Hepatocyte (in vitro differentiated cells): ENCODE results near the gene ARHGAP31.

Experiments
- CTCF ChIP-seq: fragments of 200-600 bp; sonication (generic); IDR thresholded peaks from 2 replicates; pipeline ENCODE4 v1.5.1; 2016; ENCODE audit warnings: antibody characterized with exemption, mild to moderate bottlenecking; ENCODE audit not compliant: poor library complexity
- EZH2 ChIP-seq: fragments of 200-600 bp; sonication (generic); IDR thresholded peaks from 2 replicates; pipeline ENCODE4 v1.6.1; 2016; ENCODE audit warnings: antibody characterized with exemption, mild to moderate bottlenecking, borderline replicate concordance

GRCh38 chr3:119362940-119363725 lies 69.0 kb downstream of the ARHGAP31 start:
- TF ChIP-seq CTCF (no peak), EZH2 (no peak)
